GM12878 (cell line): Measurements from ENCODE around the gene LIPT1. TPM values are rescaled to one million over a fixed set of nuclear protein-coding genes. Genes with fewer than 3 reads are reported as not detected.

Experiments used
- ASH2L ChIP-seq: fragments of 300-600, 200-600 bp; sonication (generic); IDR thresholded peaks from 2 replicates; pipeline ENCODE4 v1.6.1; 2017; ENCODE audit warnings: low read depth, mild to moderate bottlenecking, borderline replicate concordance
- ATF2 ChIP-seq: IDR thresholded peaks from 2 replicates; pipeline ENCODE4 v1.6.1; 2012; ENCODE audit warnings: low read length, inconsistent platforms
- BACH1 ChIP-seq: fragments of 450-650 bp; IDR thresholded peaks from 2 replicates; pipeline ENCODE4 v1.6.1; 2017; ENCODE audit warnings: mild to moderate bottlenecking, borderline replicate concordance
- BMI1 ChIP-seq: fragments of 450-650 bp; IDR thresholded peaks from 2 replicates; pipeline ENCODE4 v1.6.1; 2016; ENCODE audit warnings: mild to moderate bottlenecking, moderate library complexity, borderline replicate concordance
- E2F4 ChIP-seq: IDR thresholded peaks from 2 replicates; pipeline ENCODE4 v1.6.1; 2012; ENCODE audit warnings: low read depth, low read length, improper control_type of control experiment
- EP300 ChIP-seq, 2 experiments: fragments of 150-350 bp in 1 of 2; IDR thresholded peaks; 2 replicates each; pipeline ENCODE4 v1.6.1; 2011 to 2012; ENCODE audit warnings: low read depth in 2 of 2, low read length in 2 of 2, borderline replicate concordance in 1 of 2, improper control_type of control experiment in 1 of 2, inconsistent platforms in 1 of 2; ENCODE audit not compliant: control insufficient read depth in 1 of 2
- EZH2 ChIP-seq: IDR thresholded peaks from 2 replicates; pipeline ENCODE4 v1.6.1; 2012; ENCODE audit warnings: low read depth, mild to moderate bottlenecking, control low read depth, inconsistent platforms, low read length, borderline replicate concordance; ENCODE audit not compliant: control insufficient read depth
- FOXK2 ChIP-seq: fragments of 450-650 bp; IDR thresholded peaks from 2 replicates; pipeline ENCODE4 v1.6.1; 2017; ENCODE audit warnings: mild to moderate bottlenecking, moderate library complexity
- NFXL1 ChIP-seq: fragments of 450-650 bp; IDR thresholded peaks from 2 replicates; pipeline ENCODE4 v1.6.1; 2017; ENCODE audit warnings: antibody characterized with exemption, mild to moderate bottlenecking, borderline replicate concordance
- RELA ChIP-seq: fragments of 450-650 bp; IDR thresholded peaks from 2 replicates; pipeline ENCODE4 v1.8.0; 2014; ENCODE audit warnings: borderline replicate concordance; ENCODE audit not compliant: partially characterized antibody
- TAF1 ChIP-seq: IDR thresholded peaks from 2 replicates; pipeline ENCODE4 v1.6.1; 2011; ENCODE audit warnings: mild to moderate bottlenecking, low read depth, low read length, borderline replicate concordance
- TBL1XR1 ChIP-seq: IDR thresholded peaks from 2 replicates; pipeline ENCODE4 v1.6.1; 2012; ENCODE audit warnings: low read depth, low read length, improper control_type of control experiment
- TCF12 ChIP-seq: IDR thresholded peaks from 2 replicates; pipeline ENCODE4 v1.6.1; 2011; ENCODE audit warnings: low read depth, mild to moderate bottlenecking, low read length
- TCF7 ChIP-seq: IDR thresholded peaks from 2 replicates; pipeline ENCODE4 v1.6.1; 2014; ENCODE audit warnings: antibody characterized with exemption, borderline replicate concordance
- polyA plus RNA-seq, 11 experiments: library from polyadenylated mRNA; depleted of rRNA in 4 of 11; unstranded in 6 of 11; stranded (reverse) in 5 of 11; fragments of >200 nt; fragmentation: Nextera tagmentation in 4 of 11; fragmentation: Illumina TruSeq in 1 of 11; extraction: Ambion mirVana in 4 of 11; extraction: Trizol in 1 of 11; gene quantifications; 1 replicate in 1 of 11; 2 replicates in 10 of 11; pipeline versions ENCODE4 v1.2.1 to v1.2.3, GENCODE V29; 2011 to 2016; ENCODE audit warnings: inconsistent platforms in 2 of 11, missing spikeins in 2 of 11, low read depth in 1 of 11
- total RNA-seq, 4 experiments: library from RNA; depleted of rRNA in 3 of 4; stranded (reverse); fragments of >200 nt in 3 of 4; fragmentation: Illumina TruSeq in 1 of 4; extraction: Trizol in 1 of 4; gene quantifications; 2 replicates each; pipeline versions ENCODE4 v1.2.1 to v1.2.3, GENCODE V29; 2013 to 2021
- TF ChIP-seq, protein P1 (sequence below): IDR thresholded peaks from 2 replicates; pipeline ENCODE4 v1.6.1; 2011; ENCODE audit warnings: low read depth, low read length, improper control_type of control experiment, borderline replicate concordance
- TF ChIP-seq, protein P2 (sequence below): fragments of 450-650 bp; IDR thresholded peaks from 2 replicates; pipeline ENCODE4 v1.6.1; 2017; ENCODE audit warnings: mild to moderate bottlenecking, moderate library complexity
- TF ChIP-seq, protein P3 (sequence below): fragments of 450-650 bp; formaldehyde crosslinking; IDR thresholded peaks from 2 replicates; pipeline ENCODE4 v1.4.0; 2020; ENCODE audit warnings: mild to moderate bottlenecking, moderate library complexity

Gene LIPT1
- total and polyA plus RNA-seq, 10 of the 15 experiments (the other 5 are each of a cell fraction or from before 2014, with no cell fraction given): 8.0 to 15.5 (median 10.9) TPM

DNA sequence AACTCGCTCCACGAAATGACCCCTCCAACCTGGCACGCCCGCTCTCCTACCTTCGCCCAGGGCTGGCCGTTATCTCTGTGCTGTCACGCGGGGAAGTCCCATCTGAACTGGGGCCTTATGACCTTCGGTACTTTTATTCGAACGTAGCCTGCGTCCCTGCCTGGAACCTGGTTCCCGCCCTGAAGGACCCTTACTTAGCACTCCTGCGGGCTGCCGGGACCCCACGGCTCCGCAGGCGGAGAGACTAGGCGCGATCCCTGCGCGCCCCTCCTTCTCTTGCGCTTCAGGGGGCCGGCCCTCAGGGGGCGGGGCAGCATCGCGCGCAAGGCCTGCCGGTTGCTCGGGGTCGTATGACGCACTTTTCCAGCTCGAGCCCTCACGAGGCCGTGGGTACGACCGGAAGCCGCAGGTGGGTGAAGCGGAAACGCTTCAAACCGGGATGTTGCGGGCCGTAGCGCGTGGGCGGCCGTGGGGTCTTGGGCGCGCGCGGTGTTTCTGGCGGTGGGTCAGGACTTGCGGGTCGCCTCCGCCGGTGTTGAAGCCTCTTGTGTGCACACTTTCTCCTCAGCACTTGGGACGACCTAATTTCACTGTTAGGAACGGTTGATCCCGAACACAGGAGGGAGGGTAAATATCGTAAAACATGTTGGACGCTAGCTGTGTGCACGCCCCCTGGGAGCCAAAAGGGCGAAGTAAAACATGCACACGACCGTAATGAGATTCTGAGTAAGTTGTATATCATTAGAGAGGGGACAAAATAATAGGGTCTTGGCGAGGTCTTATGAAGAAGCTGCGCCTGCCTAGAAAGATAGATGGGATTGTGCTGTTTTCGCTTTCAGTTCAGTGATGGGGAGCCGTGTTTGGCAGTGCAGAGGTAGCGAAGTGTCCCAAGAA is at the start of gene LIPT1, which contains the start of gene TSGA10 (continued):
- TF ChIP-seq RELA: peak; percentile 45
- no peak for TF ChIP-seq NFXL1
- peak; percentile 77; the same call in 1 of the 2 replicates for TF ChIP-seq TCF12
- TF ChIP-seq, protein P1, sequence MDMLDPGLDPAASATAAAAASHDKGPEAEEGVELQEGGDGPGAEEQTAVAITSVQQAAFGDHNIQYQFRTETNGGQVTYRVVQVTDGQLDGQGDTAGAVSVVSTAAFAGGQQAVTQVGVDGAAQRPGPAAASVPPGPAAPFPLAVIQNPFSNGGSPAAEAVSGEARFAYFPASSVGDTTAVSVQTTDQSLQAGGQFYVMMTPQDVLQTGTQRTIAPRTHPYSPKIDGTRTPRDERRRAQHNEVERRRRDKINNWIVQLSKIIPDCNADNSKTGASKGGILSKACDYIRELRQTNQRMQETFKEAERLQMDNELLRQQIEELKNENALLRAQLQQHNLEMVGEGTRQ: no peak
- peak; percentile 59; the same call in 1 of the 2 replicates for TF ChIP-seq TAF1
- TF ChIP-seq BMI1: no peak
- no peak for TF ChIP-seq EZH2
- no peak for TF ChIP-seq ASH2L
- TF ChIP-seq E2F4: no peak
- peak; percentile 84 for TF ChIP-seq BACH1
- TF ChIP-seq, protein P2, sequence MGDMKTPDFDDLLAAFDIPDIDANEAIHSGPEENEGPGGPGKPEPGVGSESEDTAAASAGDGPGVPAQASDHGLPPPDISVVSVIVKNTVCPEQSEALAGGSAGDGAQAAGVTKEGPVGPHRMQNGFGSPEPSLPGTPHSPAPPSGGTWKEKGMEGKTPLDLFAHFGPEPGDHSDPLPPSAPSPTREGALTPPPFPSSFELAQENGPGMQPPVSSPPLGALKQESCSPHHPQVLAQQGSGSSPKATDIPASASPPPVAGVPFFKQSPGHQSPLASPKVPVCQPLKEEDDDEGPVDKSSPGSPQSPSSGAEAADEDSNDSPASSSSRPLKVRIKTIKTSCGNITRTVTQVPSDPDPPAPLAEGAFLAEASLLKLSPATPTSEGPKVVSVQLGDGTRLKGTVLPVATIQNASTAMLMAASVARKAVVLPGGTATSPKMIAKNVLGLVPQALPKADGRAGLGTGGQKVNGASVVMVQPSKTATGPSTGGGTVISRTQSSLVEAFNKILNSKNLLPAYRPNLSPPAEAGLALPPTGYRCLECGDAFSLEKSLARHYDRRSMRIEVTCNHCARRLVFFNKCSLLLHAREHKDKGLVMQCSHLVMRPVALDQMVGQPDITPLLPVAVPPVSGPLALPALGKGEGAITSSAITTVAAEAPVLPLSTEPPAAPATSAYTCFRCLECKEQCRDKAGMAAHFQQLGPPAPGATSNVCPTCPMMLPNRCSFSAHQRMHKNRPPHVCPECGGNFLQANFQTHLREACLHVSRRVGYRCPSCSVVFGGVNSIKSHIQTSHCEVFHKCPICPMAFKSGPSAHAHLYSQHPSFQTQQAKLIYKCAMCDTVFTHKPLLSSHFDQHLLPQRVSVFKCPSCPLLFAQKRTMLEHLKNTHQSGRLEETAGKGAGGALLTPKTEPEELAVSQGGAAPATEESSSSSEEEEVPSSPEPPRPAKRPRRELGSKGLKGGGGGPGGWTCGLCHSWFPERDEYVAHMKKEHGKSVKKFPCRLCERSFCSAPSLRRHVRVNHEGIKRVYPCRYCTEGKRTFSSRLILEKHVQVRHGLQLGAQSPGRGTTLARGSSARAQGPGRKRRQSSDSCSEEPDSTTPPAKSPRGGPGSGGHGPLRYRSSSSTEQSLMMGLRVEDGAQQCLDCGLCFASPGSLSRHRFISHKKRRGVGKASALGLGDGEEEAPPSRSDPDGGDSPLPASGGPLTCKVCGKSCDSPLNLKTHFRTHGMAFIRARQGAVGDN: peak; percentile 93
- peak; percentile 59 for TF ChIP-seq TBL1XR1
- peak; percentile 66 for TF ChIP-seq FOXK2
- peak; percentile 32 to 55; a peak in 2 of 4 replicates for TF ChIP-seq EP300 (IDR thresholded peaks at IDR 0.05; ENCODE audit: borderline replicate concordance in 1 of 2, control insufficient read depth in 1 of 2, low read depth in 2 of 2, low read length in 2 of 2)
- peak; percentile 73; the same call in 1 of the 2 replicates for TF ChIP-seq ATF2
- no peak for TF ChIP-seq TCF7
- TF ChIP-seq, protein P3, sequence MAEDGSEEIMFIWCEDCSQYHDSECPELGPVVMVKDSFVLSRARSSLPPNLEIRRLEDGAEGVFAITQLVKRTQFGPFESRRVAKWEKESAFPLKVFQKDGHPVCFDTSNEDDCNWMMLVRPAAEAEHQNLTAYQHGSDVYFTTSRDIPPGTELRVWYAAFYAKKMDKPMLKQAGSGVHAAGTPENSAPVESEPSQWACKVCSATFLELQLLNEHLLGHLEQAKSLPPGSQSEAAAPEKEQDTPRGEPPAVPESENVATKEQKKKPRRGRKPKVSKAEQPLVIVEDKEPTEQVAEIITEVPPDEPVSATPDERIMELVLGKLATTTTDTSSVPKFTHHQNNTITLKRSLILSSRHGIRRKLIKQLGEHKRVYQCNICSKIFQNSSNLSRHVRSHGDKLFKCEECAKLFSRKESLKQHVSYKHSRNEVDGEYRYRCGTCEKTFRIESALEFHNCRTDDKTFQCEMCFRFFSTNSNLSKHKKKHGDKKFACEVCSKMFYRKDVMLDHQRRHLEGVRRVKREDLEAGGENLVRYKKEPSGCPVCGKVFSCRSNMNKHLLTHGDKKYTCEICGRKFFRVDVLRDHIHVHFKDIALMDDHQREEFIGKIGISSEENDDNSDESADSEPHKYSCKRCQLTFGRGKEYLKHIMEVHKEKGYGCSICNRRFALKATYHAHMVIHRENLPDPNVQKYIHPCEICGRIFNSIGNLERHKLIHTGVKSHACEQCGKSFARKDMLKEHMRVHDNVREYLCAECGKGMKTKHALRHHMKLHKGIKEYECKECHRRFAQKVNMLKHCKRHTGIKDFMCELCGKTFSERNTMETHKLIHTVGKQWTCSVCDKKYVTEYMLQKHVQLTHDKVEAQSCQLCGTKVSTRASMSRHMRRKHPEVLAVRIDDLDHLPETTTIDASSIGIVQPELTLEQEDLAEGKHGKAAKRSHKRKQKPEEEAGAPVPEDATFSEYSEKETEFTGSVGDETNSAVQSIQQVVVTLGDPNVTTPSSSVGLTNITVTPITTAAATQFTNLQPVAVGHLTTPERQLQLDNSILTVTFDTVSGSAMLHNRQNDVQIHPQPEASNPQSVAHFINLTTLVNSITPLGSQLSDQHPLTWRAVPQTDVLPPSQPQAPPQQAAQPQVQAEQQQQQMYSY (CRISPR knock-in tag): no peak
